AG20443 (cell line): ENCODE measurements around the gene REL.
A peak's percentile ranks its signal among the peaks of the same experiment; 100 is the strongest.
"Not testable (repeated sequence)": the region's sequence is repeated elsewhere in the genome, so short reads cannot be mapped to it uniquely, and the experiment has no call there.

Experiments used
- DNase-seq: peaks from one replicate; pipeline ENCODE4 v3.0.0; 2012; ENCODE audit warnings: low spot score, mixed read lengths

REL gene

DNA sequence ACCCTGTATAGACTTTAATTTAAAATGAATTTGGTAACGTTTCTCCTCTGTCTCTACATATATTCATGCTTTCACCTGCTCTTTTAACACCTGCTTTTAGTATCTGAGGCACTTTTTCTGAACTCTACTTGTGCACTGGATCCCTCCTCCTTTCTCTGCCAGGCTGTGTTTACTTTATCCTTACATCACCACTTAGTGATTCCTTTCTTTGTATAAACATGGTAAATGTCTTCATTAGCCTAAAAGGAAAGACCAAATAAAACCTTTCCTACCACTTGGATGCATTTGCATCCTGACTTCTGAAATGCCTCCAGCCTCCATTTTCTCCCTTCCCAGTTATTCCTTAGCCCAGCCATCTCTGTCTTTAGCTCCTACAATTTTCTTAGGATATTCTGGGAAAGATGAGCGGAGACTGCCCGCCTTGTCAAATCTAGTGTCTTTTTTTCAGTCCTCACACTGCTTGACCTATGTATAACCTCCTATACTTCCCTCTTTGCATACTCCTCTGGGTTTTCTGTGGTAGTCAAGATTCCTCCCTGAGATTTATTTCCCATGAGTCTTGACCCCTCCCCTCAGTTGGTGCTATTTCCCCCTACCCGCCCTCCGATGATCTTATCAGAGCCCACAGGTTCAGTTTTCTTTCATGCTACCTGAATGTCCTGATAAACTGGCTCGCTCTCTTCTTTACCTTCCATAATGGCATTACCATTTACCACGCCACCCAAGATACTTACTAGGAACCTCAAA is 44.8 kb downstream of the REL start:
- DNase-seq = no peak

DNA sequence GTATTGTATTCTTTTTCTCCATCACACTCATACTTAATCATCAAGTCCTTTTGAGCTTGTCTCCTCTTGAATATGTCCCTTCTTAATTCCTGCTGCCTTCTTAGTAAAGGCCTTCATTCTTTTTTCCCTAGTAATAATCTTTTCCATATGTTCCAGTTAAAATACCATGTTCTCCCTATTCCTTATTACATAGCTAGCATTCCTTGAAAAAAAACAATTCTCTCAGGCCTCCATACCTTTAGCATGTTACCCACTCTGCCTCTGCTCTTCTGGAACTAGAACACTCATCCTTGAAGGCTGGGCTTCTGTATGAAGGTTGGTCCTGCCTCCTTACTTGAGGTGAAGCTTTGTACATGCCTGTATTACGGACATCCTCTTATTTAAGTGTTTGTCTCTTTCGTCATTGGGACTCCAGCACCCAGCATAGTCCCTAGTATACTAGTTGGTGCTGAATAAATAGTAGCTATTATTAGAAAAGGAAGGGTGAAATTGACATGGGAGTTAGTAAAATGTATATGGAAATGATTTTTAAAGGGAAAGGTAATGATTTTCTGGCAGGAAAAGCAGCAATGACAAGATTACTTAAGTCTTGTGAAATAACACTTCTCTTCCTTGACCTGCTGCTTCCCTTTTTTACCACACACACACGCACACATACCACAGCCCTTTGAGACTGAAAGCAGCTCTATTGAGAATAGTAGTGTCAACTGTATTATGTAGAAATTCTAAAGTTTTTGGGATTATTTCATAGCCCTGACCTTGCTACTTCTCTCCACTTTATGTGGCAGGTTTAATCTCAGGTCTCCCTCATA is 45.6 kb downstream of the REL start:
- DNase-seq = peak; percentile 14

DNA sequence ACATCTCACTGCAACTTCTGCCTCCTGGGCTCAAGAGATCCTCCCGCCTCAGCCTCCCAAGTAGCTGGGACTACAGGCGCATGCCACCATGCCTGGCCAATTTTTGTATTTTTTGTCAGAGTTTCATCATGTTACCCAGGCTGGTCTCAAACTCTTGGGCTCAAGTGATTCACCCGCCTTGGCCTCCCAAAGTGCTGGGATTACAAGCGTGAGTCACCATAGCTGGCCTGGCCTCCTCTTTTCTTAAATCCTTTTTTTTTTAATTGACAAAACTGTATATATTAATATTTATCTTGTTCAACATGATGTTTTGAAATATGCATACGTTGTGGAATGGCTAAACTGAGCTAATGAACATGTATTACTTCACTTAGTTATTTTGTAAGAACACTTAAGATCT is 50.7 kb downstream of the REL start:
- not testable (repeated sequence) for DNase-seq

DNA sequence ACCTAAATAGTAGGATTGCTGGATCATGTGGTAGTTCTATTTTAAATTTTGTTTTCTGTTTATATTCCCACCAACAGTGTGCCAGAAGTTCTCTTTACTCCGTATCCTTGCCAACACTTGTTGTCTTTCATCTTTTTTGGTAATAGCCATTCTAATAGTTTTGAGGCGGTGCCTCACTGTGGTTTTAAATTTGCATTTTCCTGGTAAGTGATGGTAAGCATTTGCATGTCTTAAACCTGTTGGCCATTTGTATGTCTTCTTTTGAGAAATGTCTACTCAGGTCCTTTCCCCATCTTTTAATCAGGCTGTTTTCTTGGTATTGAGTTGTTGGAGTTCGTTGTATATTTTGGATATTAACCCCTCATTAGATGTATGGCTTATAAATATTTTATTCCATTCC is 51.6 kb downstream of the REL start:
- DNase-seq = no peak

DNA sequence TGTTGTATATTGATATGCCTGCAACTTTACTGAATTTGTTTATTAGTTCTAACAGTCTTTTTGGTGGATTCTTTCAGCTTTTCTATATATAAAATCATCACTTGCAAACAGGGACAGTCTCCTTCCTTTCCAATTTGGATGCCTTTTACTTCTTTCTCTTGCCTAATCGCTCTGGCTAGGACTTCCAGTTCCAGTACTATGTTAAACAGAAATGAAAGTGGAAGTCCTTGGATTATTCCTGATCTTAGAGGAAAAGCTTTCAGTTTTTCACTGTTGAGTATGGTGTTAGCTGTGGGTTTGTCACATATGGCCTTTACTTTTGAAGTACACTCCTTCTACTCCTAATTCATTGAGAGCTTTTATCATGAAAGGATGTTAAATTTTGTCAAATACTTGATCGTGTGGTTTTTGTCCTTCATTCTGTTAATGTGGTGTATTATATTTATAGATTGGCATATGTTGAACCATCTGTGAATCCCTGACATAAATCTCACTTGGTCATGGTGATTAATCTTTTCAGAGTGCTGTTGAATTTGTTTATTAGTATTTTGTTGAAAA is 52.9 kb downstream of the REL start:
- no peak for DNase-seq

DNA sequence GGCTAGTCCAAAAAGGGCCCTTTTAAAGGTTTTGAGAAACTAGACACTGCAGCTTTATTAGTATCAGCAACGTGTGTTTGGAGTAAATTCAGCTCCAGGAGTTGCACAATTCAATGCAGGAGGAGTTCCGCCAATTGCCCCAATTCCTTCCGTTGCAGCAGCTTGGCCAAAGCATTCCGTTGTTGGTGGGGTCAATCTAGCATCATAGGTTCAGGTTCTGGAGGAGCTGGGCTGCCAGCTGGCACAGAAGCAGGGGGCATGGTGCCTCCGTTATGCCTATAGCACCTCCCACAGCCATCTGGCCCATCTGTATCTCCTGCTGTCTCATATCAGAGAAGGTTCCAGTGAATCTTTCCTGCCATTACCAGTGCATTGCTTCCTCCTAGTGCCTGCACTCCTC is 55.4 kb downstream of the REL start:
- DNase-seq = no peak

DNA sequence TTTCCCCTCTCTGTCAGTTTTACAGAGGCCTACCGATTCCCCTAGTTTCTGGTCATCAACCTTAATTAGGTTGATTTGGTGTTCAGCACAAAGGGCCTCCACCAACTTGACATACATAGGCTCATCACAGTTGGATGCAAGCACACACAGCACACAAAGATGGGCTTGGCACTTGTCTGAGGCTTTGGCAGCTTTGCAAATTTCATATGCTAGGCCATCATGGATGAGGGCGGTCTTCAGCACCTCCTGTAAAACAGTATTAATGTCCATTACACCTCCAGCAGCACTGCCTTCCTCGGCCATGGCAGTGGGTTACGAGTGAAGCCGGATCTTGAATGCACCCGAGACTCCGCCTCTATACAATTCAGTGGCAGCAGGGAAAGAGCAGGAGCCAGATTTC is 56.9 kb downstream of the REL start:
- no peak for DNase-seq

DNA sequence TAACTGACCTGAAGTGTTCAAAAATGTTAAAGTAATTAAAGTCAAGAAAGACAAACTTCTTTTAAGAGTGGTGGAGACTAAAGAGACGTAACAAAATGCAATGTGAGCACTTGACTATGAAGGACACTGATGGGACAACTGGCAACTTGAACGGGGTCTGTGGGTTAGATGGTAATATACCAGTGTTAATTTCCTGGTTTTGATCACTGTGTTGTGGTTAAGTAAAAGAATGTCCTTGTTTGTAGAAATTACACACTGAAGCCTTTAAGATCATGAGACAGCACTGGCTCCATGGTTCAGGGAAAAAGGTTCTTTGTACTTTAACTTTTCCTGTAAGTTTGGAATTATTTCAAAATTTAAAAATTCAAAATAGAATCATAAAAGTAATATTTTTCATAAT is 58.2 kb downstream of the REL start:
- no peak for DNase-seq

DNA sequence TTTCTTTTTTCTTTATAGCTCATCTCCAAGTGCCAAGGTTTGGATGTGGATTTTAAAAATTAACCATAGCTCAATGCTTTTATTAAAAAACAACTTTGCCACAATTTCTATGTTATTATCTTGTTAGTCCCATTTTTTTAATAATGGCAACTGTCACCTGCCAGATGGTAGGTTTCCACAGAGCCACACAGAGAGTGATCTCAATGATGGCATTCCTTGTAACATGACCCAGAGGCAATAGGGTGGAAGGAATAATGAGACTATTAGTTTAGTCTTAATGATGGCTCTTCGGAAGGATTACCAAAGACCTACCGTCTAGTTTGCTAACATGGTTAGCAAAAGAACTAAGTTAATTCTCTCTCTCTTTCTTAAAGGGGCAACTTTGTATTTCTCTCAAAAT is 64.0 kb downstream of the REL start:
- DNase-seq = no peak

DNA sequence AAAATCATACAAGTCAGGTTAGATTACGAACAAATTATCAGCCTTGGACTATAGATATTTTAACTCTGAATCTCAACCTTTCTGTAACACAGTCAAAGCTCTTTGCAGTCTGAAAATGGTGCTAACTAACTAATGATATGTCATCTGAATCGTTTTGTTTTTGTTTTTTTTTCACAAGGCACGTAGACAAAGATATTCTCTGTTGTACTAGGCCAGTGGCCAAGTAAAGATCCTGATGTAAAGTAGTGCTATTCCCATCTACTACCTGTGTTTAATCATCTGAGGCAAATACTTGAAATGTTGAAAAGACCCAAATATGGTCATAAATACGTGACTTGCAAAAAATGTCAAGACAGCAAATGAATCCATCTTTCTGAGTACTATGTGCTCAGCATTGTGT is 65.7 kb downstream of the REL start:
- no peak for DNase-seq

DNA sequence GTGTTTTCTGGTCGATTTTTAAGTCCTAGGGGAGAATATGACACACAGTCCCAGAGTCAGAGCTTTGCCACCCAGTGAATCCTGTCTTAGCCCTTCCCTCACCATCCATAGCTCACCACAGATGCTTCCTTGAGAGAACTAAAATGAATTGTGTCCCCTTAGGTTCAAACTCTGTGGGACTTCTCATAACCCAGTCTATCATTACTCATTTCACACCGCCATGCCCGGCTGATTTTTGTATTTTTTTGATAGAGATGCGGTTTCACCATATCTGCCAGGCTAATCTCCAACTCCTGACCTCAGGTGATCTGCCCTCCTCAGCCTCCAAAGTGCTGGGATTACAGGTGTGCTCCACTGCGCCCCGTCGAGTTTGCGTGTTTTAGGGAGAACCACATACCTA is 66.8 kb downstream of the REL start:
- no peak for DNase-seq

DNA sequence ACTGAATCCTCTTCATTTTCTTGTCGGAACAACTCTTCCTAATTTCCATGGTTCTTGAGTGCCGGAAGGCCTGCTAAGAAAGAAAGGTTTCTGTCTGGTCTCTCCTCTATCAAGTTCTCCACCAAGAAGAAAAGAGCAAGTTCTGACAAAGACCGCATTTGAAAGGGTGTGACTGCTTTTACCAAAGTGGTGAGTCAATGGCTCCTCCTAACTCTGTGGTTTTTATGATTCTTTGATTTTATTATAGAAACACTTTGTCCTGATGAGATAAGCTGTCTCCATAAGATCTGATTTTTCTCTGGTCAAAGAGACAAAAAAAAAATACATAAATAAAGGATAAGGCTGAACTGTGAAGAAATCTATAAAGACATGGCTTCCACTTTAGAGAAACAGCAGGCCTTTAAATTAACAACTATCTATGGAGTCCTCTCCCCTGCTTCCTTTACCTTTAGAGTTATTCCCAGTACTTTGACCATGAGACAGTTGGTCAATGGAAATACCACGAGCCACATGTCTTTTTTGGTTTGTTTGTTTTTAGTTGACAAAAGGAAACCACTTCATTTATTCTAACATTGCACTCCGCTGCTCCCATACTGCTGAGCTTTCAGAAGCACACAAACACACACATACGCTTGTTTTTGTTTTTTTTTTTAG is 67.7 kb downstream of the REL start:
- peak; percentile 33 for DNase-seq

DNA sequence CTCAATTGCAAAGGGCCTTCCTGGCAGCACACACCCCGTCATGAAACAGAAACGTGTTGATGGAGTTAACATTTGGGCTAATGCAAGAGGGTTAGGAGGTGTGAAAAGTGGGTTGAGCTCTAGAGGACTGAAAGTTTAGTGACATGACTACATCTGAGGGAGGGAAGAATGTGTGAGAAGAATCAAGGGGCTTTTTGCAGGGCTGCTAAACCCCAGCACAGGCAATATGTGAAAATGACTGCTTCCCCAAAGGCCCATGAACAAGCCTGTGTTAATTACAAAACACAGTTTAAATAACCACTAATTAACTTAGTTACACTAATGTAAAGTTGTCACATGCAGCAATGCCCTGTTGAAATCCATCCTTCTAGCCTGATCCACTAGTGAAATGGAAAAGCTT is 72.8 kb downstream of the REL start:
- no peak for DNase-seq

DNA sequence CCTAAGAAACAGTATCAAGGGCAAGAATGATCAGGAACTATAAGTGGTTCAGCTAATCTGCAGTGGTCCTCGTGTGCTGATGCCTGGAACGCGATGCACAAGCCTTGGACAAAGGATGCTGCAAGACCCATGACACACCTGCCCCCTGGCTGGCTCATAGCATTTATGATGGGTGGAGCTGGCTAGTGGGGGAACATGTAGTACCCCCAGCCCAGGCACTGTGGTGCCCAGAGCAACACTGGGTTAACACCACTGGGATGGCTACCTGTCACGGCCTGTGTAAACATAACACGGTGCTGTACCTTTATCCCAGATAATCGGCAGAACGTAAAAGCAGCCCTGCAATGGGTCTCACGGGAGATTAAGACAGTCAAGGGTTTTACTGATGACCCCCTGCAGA is 75.8 kb downstream of the REL start:
- no peak for DNase-seq

DNA sequence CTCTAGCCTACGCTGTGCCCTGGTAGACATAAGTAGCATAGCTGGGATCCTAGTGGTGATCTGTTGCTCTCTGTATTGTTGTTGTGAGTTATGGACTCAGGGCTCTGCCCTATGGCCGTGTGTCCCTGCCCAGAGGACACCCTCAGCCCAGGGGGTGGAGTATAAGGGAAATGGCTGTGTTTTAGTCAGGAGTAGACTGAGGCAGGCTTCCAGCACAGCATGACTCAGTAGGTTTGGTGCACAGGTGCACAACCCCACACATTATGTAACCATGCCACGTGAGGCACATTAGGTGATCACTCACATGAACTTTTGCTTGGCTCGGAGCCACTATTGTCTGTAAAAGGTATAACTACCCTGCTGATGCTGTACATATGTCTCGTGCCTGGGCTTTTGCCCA is 76.3 kb downstream of the REL start:
- no peak for DNase-seq

DNA sequence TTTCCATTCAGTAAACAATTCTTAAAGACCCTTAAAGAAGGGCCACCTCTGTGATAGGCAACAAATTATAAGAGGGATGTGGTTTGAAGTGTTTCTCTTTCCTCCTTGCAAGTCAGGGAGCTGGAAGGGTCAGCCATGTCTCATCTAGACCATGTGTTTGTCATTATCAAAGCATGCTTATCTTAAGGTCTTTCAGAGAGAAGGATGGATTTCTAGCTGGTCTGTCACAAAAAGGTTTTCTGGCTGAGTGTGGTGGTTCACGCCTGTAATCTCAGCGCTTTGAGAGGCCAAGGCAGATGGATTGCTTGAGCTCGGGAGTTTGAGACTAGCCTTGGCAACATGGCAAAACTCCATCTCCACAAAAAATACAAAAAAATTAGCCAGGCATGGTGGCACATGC is 77.0 kb downstream of the REL start:
- DNase-seq = peak; percentile 16

DNA sequence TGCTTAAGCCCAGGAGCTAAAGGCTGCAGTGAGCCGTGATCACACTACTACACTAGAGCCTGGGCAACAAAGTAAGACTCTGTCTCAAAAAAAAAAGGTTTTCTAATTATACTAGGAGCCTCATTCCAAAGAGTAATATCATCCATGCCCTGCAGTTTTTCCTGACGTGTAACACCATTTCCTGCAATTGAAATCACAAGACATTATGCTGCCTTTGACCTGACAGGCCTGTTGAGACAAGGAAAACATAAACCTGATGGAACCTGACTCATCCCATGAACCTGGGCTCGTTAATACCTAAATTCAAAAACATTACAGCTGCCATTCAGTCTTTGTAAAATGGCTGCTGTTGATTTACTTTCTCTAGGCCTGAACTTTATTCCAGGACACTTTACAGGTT is 77.4 kb downstream of the REL start:
- DNase-seq = peak; percentile 27

DNA sequence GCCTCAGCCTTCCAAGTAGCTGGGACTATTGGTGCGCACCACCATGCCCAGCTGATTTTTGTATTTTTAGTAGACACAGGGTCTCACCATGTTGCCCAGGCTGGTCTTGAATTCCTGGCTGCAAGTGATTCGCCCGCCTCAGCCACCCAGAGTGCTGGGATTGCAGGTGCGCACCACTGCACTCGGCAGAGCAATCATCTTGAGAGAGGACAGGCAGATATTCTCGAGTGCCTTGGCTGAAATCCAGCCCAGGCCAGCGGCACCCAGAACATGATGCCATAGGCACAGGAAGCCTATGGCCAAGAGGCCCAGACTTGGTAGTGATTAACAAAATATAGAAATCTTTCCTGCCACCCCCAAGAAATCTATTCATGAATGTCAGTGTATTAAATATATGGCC is 78.1 kb downstream of the REL start:
- no peak for DNase-seq

DNA sequence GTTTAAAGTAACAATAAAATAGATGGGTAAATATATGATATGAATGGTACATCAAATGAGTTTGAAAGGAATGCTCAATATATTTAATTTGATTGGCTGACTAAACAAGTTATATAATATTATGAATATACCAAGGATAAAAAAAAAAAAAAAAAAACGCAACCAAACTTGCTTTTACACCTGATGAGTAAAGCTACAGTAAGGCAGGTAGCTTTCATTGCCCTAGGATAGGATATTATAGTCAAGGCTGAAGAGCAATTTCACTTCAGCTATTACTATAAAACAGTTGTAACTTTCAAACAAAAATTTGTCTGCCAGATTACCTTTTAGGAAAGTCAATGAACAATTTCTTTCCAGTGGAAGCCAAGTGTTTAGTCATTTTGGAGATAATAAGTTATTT is 79.3 kb downstream of the REL start:
- no peak for DNase-seq

DNA sequence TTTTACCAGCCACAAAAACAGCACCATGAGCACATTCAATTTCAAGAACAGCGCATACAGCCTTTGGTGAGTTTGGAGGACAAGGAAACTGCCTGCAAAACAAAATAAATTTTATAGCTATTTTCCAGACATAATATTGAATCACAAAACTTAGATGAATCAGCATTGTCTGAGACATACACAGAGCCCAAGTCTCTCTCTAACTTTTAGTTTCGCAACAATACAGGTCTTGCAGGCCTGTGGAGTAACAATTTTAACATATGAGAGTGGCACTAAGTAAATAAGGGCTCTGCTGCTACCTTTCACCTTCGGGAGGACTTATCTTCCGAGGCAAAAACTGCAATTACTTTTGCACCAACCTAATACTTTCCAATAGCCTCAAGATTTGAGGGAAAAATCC is 80.1 kb downstream of the REL start:
- peak; percentile 57 for DNase-seq

DNA sequence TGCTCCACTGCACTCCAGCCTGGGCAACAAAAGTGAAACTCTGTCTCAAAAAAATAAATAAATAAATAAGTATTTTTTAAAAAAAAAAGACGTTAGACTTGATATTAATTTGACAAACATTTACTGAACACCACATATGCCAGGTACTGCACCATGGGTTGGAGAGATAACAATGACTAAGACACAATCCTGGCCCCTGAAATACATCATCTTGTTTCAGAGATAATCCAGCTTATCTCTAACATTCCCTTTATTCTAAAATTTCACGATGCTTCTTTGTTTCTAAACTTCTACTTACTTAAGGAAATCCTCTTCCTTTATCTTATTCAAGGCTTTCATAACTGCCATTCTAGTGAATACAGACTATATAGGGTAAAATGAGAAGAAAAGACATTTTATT is 81.2 kb downstream of the REL start:
- DNase-seq = no peak

DNA sequence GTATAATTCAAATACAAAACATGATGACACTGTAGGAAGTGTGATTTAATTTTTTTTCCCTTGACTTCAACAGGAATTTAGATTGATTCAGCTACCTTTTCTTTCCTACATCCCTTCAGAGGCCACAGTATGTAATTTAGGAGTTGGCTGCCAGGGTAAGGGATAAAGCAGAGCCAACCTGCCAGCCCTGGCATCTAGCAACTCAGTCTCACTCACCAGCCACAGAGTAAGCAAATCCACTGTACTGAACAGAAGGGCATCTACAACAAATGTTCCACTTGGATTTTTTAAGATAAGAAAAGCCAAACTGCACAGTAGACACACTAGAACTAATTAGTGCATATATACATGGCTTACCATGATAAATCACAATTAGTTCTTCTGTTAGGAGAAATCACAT is 81.8 kb downstream of the REL start:
- DNase-seq = no peak
